Hepatocyte (in vitro differentiated cells): ENCODE data around the gene CACNA1C. TPM values are rescaled to one million over a fixed set of nuclear protein-coding genes. Genes with fewer than 3 reads are reported as not detected.

ENCODE experiments used
- DNase-seq: peaks from one replicate; pipeline ENCODE4 v3.0.0-alpha.2; 2016; ENCODE audit warnings: low spot score
- H2AFZ ChIP-seq: fragments of 200-600 bp; sonication (generic); 2 replicates; pipeline ENCODE4 v1.6.0; 2016; ENCODE audit warnings: antibody characterized with exemption, mild to moderate bottlenecking
- H3K27ac ChIP-seq: fragments of 200-600 bp; sonication (generic); 2 replicates; pipeline ENCODE4 v1.5.1; 2016; ENCODE audit warnings: mild to moderate bottlenecking
- H3K27me3 ChIP-seq: fragments of 200-600 bp; sonication (generic); 2 replicates; pipeline ENCODE4 v1.6.1; 2016
- H3K36me3 ChIP-seq: fragments of 200-600 bp; sonication (generic); replicated peaks from 2 replicates; pipeline ENCODE4 v1.5.1; 2016; ENCODE audit warnings: low read depth; ENCODE audit not compliant: insufficient read depth
- H3K4me1 ChIP-seq: fragments of 200-600 bp; sonication (generic); 2 replicates; pipeline ENCODE4 v1.5.1; 2016; ENCODE audit warnings: mild to moderate bottlenecking, moderate library complexity; ENCODE audit not compliant: insufficient read depth
- H3K4me2 ChIP-seq: fragments of 200-600 bp; sonication (generic); 2 replicates; pipeline ENCODE4 v1.6.0; 2016
- H3K4me3 ChIP-seq: fragments of 200-600 bp; sonication (generic); 2 replicates; pipeline ENCODE4 v1.5.1; 2016; ENCODE audit warnings: mild to moderate bottlenecking
- H3K79me2 ChIP-seq: fragments of 200-600 bp; sonication (generic); 2 replicates; pipeline ENCODE4 v1.6.0; 2017; ENCODE audit warnings: mild to moderate bottlenecking
- H3K9me2 ChIP-seq: fragments of 200-600 bp; sonication (generic); replicated peaks from 2 replicates; pipeline ENCODE4 v1.6.0; 2017; ENCODE audit warnings: mild to moderate bottlenecking; ENCODE audit not compliant: insufficient read depth
- H3K9me3 ChIP-seq: fragments of 200-600 bp; sonication (generic); 2 replicates; pipeline ENCODE4 v1.5.1; 2016; ENCODE audit warnings: low read depth, mild to moderate bottlenecking
- H4K20me1 ChIP-seq: fragments of 200-600 bp; sonication (generic); 2 replicates; pipeline ENCODE4 v1.6.0; 2016; ENCODE audit warnings: mild to moderate bottlenecking; ENCODE audit not compliant: insufficient read depth, poor library complexity, severe bottlenecking
- CTCF ChIP-seq: fragments of 200-600 bp; sonication (generic); IDR thresholded peaks from 2 replicates; pipeline ENCODE4 v1.5.1; 2016; ENCODE audit warnings: antibody characterized with exemption, mild to moderate bottlenecking; ENCODE audit not compliant: poor library complexity
- EZH2 ChIP-seq: fragments of 200-600 bp; sonication (generic); IDR thresholded peaks from 2 replicates; pipeline ENCODE4 v1.6.1; 2016; ENCODE audit warnings: antibody characterized with exemption, mild to moderate bottlenecking, borderline replicate concordance
- EZH2phosphoT487 ChIP-seq: fragments of 200-600 bp; sonication (generic); IDR thresholded peaks from one replicate; pipeline ENCODE4 v1.6.1; 2018; ENCODE audit warnings: antibody characterized with exemption, mild to moderate bottlenecking, low read depth, moderate library complexity; ENCODE audit not compliant: unreplicated experiment, severe bottlenecking
- WGBS: methylation state at CpG from one replicate; pipeline ENCODE4 v1.1.6; 2016; ENCODE audit warnings: low lambda C conversion rate; ENCODE audit errors: missing lambda C conversion rate; 5-methylcytosine and 5-hydroxymethylcytosine counted together
- polyA plus RNA-seq: library from polyadenylated mRNA; unstranded; fragments of >200 nt; fragmentation: Nextera tagmentation; extraction: Ambion mirVana; gene quantifications from 2 replicates; pipeline ENCODE4 v1.2.1, GENCODE V29; 2016
- total RNA-seq: library from RNA; depleted of rRNA; stranded (reverse); fragments of >200 nt; gene quantifications from 2 replicates; pipeline ENCODE4 v1.2.3, GENCODE V29; 2014

CACNA1C gene
- total and polyA plus RNA-seq, 2 experiments from 2014 or later: 3.2 to 4.0 TPM

DNA sequence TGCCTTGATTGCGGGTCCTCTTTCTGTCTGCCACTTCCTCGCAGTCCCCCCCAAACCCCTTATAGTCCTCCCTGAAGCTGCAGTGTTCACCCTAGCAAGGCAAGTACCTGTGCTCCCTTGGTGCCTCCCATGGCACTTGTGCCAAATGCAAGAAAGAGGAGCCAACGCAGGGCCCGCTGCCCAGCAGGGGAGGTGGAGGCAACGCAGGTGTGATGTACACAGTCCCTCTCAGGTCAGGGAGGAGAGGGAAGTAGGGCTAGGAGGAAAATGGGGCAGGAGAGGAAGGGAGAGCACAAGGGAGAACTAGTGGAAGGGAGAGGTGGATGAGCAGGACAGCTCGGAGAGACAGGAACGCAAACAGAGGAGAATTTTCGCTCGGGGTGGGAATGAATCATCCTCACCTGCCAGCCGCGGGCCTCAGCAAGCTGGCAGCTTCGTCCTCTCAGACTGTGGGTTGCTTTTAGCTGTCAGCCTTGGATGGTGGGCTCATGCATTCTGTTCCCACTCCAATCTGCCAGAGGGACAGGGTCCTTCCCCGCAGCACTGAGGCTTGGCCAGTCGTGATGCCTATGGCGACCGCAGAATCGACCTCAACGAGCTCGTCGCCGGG is 357.0 kb downstream of the CACNA1C start:
- Histone ChIP-seq H3K36me3 (no peaks in the 10 kb centered on the region), H3K4me2 (no peak overlapping the region), H3K9me3 (no peaks in the 10 kb centered on the region), H3K79me2 (no peaks in the 10 kb centered on the region), H3K4me3 (no peak overlapping the region), H4K20me1 (no peaks in the 10 kb centered on the region), H2AFZ (no peak overlapping the region), H3K27me3 (no peaks in the 10 kb centered on the region), H3K27ac (no peak overlapping the region), H3K9me2 (no peaks in the 10 kb centered on the region), H3K4me1 (no peaks in the 10 kb centered on the region)
- 94% methylated on average over 21 of the region's 21 CpGs for WGBS
- DNase-seq: no peak
- TF ChIP-seq EZH2 (no peak), EZH2phosphoT487 (no peak), CTCF (no peak)

- Histone ChIP-seq H3K4me2 (no peak overlapping the region), H3K4me1 (no peaks in the 10 kb centered on the region), H3K9me3 (no peaks in the 10 kb centered on the region), H3K4me3 (no peak overlapping the region), H3K79me2 (no peaks in the 10 kb centered on the region), H3K27me3 (no peaks in the 10 kb centered on the region), H3K36me3 (no peaks in the 10 kb centered on the region), H3K9me2 (no peaks in the 10 kb centered on the region), H3K27ac (no peak overlapping the region), H2AFZ (no peak overlapping the region), H4K20me1 (no peaks in the 10 kb centered on the region)
- no peak for DNase-seq
- 97% methylated on average over 10 of the region's 10 CpGs for WGBS
- TF ChIP-seq EZH2phosphoT487 (no peak), EZH2 (no peak), CTCF (no peak)
Measured at GRCh38 chr12:2410496-2410895, 357.7 kb downstream of the CACNA1C start.

GRCh38 chr12:2411011-2411410 is 358.2 kb downstream of the CACNA1C start:
- TF ChIP-seq EZH2 (no peak), CTCF (no peak), EZH2phosphoT487 (no peak)
- H3K27ac ChIP-seq: no peak overlapping the region
- H3K27me3 ChIP-seq: no peaks in the 10 kb centered on the region
- WGBS: 84% methylated on average over 7 of the region's 7 CpGs
- no peaks in the 10 kb centered on the region for H3K9me2 ChIP-seq
- H4K20me1 ChIP-seq: no peaks in the 10 kb centered on the region
- H3K9me3 ChIP-seq: no peaks in the 10 kb centered on the region
- DNase-seq: no peak
- no peaks in the 10 kb centered on the region for H3K36me3 ChIP-seq
- no peaks in the 10 kb centered on the region for H3K79me2 ChIP-seq
- H2AFZ ChIP-seq: no peak overlapping the region
- no peak overlapping the region for H3K4me3 ChIP-seq
- no peak overlapping the region for H3K4me2 ChIP-seq
- no peaks in the 10 kb centered on the region for H3K4me1 ChIP-seq
